Measurements from ENCODE around the gene OXNAD1. TPM values are rescaled to one million over a fixed set of nuclear protein-coding genes. Genes with fewer than 3 reads are reported as not detected.
A peak's percentile ranks its signal among the peaks of the same experiment; 100 is the strongest.

The OXNAD1 gene
- total RNA-seq, 2 experiments from 2014 or later, result 18.1 to 18.7 TPM

- DNase-seq (ENCODE audit: low spot score), result no peak
- peaks cover 6% of the 10 kb centered on the region for H3K9me3 ChIP-seq (ENCODE audit: low read length)
- peaks cover 88% of the 10 kb centered on the region for H3K36me3 ChIP-seq (ENCODE audit: insufficient read depth, low read length)
- intact Hi-C loops (cut with micrococcal nuclease; ENCODE audit: unreplicated experiment), result no loop called here
- no peak overlapping the region for H3K27ac ChIP-seq (ENCODE audit: low read depth, low read length, poor library complexity, severe bottlenecking)
- H2AFZ ChIP-seq (ENCODE audit: low read length), result no peak overlapping the region
- ChIA-PET CTCF (ENCODE audit: unreplicated experiment) (no interaction called here), POLR2A (interaction anchor here (0.7 to 1.4 kb wide), 6 partner anchors 8 to 101 kb away, joined by 3 to 4 read pairs (median 3); no protein-coding TSS in a partner anchor)
- no peak overlapping the region for H3K4me2 ChIP-seq (ENCODE audit: low read length)
- H3K4me1 ChIP-seq (ENCODE audit: insufficient read depth, low read length, poor library complexity, severe bottlenecking), result peaks cover 20% of the 10 kb centered on the region
- BruUV-seq (replicated peaks), result no TSS peak
- H3K79me2 ChIP-seq (ENCODE audit: insufficient read depth, low read depth, low read length), result peaks cover 8% of the 10 kb centered on the region; the same call in 1 of the 2 replicates
- H4K20me1 ChIP-seq (ENCODE audit: insufficient read depth, low read length), result no peaks in the 10 kb centered on the region
- no peaks in the 10 kb centered on the region for H3K9me2 ChIP-seq (ENCODE audit: insufficient read depth, low read length)
- H3K4me3 ChIP-seq (ENCODE audit: low read depth, low read length, poor library complexity, severe bottlenecking), result no peak overlapping the region
- TF ChIP-seq CTCF (conservative IDR thresholded peaks at IDR 0.05; ENCODE audit: low read length) (no peak), EZH2phosphoT487 (IDR thresholded peaks at IDR 0.05; ENCODE audit: borderline replicate concordance, low read depth, low read length) (no peak)
Measured at GRCh38 chr3:16336825-16337224, 71.8 kb downstream of the OXNAD1 start.

GRCh38 chr3:16337856-16338540 lies 73.0 kb downstream of the OXNAD1 start:
- H3K9me3 ChIP-seq (ENCODE audit: low read length), result no peaks in the 10 kb centered on the region
- peaks cover 14% of the 10 kb centered on the region; the same call in 1 of the 2 replicates for H3K79me2 ChIP-seq (ENCODE audit: insufficient read depth, low read depth, low read length)
- peaks cover 87% of the 10 kb centered on the region for H3K36me3 ChIP-seq (ENCODE audit: insufficient read depth, low read length)
- no TSS peak for BruUV-seq (replicated peaks)
- TF ChIP-seq CTCF (conservative IDR thresholded peaks at IDR 0.05; ENCODE audit: low read length), result no peak
- TF ChIP-seq EZH2phosphoT487 (IDR thresholded peaks at IDR 0.05; ENCODE audit: borderline replicate concordance, low read depth, low read length), result no peak
- DNase-seq (ENCODE audit: low spot score), result peak; percentile 59
- ChIA-PET POLR2A (interaction anchor here (0.9 to 1.1 kb wide), 4 partner anchors 10 to 24 kb away, joined by 3 read pairs; no protein-coding TSS in a partner anchor), CTCF (ENCODE audit: unreplicated experiment) (interaction anchor here (1.0 kb wide), 1 partner anchor 183 kb away, joined by 4 read pairs; no protein-coding TSS in a partner anchor)
- no peak overlapping the region for H3K4me3 ChIP-seq (ENCODE audit: low read depth, low read length, poor library complexity, severe bottlenecking)
- no peaks in the 10 kb centered on the region for H3K9me2 ChIP-seq (ENCODE audit: insufficient read depth, low read length)
- intact Hi-C loops (cut with micrococcal nuclease; ENCODE audit: unreplicated experiment), result no loop called here
- no peak overlapping the region for H3K4me2 ChIP-seq (ENCODE audit: low read length)
- H3K27ac ChIP-seq (ENCODE audit: low read depth, low read length, poor library complexity, severe bottlenecking), result peak overlapping the region; percentile 20
- H3K4me1 ChIP-seq (ENCODE audit: insufficient read depth, low read length, poor library complexity, severe bottlenecking), result peaks cover 20% of the 10 kb centered on the region
- H2AFZ ChIP-seq (ENCODE audit: low read length), result no peak overlapping the region
- H4K20me1 ChIP-seq (ENCODE audit: insufficient read depth, low read length), result no peaks in the 10 kb centered on the region

- no peak overlapping the region for H3K4me3 ChIP-seq (ENCODE audit: low read depth, low read length, poor library complexity, severe bottlenecking)
- intact Hi-C loops (cut with micrococcal nuclease; ENCODE audit: unreplicated experiment), result no loop called here
- peaks cover 87% of the 10 kb centered on the region for H3K36me3 ChIP-seq (ENCODE audit: insufficient read depth, low read length)
- ChIA-PET CTCF (ENCODE audit: unreplicated experiment) (no interaction called here), POLR2A (interaction anchor here (0.9 to 1.1 kb wide), 3 partner anchors 9 to 21 kb away, joined by 3 read pairs; no protein-coding TSS in a partner anchor)
- no peak overlapping the region for H2AFZ ChIP-seq (ENCODE audit: low read length)
- H3K9me2 ChIP-seq (ENCODE audit: insufficient read depth, low read length), result no peaks in the 10 kb centered on the region
- H3K27ac ChIP-seq (ENCODE audit: low read depth, low read length, poor library complexity, severe bottlenecking), result no peak overlapping the region
- no peak overlapping the region for H3K4me2 ChIP-seq (ENCODE audit: low read length)
- H3K4me1 ChIP-seq (ENCODE audit: insufficient read depth, low read length, poor library complexity, severe bottlenecking), result peaks cover 20% of the 10 kb centered on the region
- TF ChIP-seq CTCF (conservative IDR thresholded peaks at IDR 0.05; ENCODE audit: low read length), result no peak
- no peak for TF ChIP-seq EZH2phosphoT487 (IDR thresholded peaks at IDR 0.05; ENCODE audit: borderline replicate concordance, low read depth, low read length)
- BruUV-seq (replicated peaks), result no TSS peak
- no peaks in the 10 kb centered on the region for H4K20me1 ChIP-seq (ENCODE audit: insufficient read depth, low read length)
- DNase-seq (ENCODE audit: low spot score), result no peak
- H3K9me3 ChIP-seq (ENCODE audit: low read length), result no peaks in the 10 kb centered on the region
- H3K79me2 ChIP-seq (ENCODE audit: insufficient read depth, low read depth, low read length), result peaks cover 14% of the 10 kb centered on the region; the same call in 1 of the 2 replicates
Measured at GRCh38 chr3:16338999-16339398, 74.0 kb downstream of the OXNAD1 start.

Measured in OCI-LY7 (cell line).